T-cell (primary cell): Measurements from ENCODE around the gene THEM4. TPM values are rescaled to one million over a fixed set of nuclear protein-coding genes. Genes with fewer than 3 reads are reported as not detected.
"Not testable (repeated sequence)": the region's sequence is repeated elsewhere in the genome, so short reads cannot be mapped to it uniquely, and the experiment has no call there.

Experiments used
- ATAC-seq, 4 experiments: fragments of 200-7000 bp in 3 of 4; fragments of 150-1000 bp in 1 of 4; cut with Tn5 transposase; replicated peaks in 1 of 4; 1 replicate in 3 of 4; 2 replicates in 1 of 4; pipeline ENCODE4 v1.10.0; 2021; ENCODE audit warnings: moderate library complexity in 3 of 4, mild to moderate bottlenecking in 2 of 4, moderate number of reproducible peaks in 1 of 4
- CTCF ChIA-PET, 2 donors: fragments of 300-600 bp; sonication (Branson Sonifier 250); formaldehyde crosslinking; loops; one replicate each; lab custom pipeline; 2022; ENCODE audit warnings: antibody characterized with exemption in 2 of 2; lab: Charles Lee
- POLR2A ChIA-PET, 2 donors: fragments of 300-600 bp; sonication (Branson Sonifier 250); formaldehyde crosslinking; loops; one replicate each; lab custom pipeline; 2022; ENCODE audit warnings: antibody characterized with exemption in 2 of 2; lab: Charles Lee
- DNase-seq, 35 experiments: peaks; one replicate each; pipeline versions ENCODE4 v3.0.0 to v3.0.0-alpha.2; 2013 to 2023
- H3K27ac ChIP-seq: one replicate; pipeline ENCODE4 v1.5.1; 2013; ENCODE audit warnings: low read length
- H3K27me3 ChIP-seq, 2 experiments: replicated peaks in 1 of 2; 1 replicate in 1 of 2; 2 replicates in 1 of 2; pipeline versions ENCODE4 v1.6.1 to v1.7.0; 2013; ENCODE audit warnings: low read length in 1 of 2, mixed read lengths in 1 of 2; ENCODE audit not compliant: control insufficient read depth in 2 of 2, insufficient read depth in 2 of 2; ENCODE audit errors: extremely low read depth in 1 of 2
- H3K36me3 ChIP-seq, 2 donors: 1 replicate in 1 of 2; 2 replicates in 1 of 2; pipeline versions ENCODE4 v1.6.1 to v1.7.0; 2013; ENCODE audit warnings: low read length in 1 of 2; ENCODE audit not compliant: control insufficient read depth in 2 of 2, insufficient read depth in 1 of 2; ENCODE audit errors: extremely low read depth in 1 of 2
- H3K4me1 ChIP-seq, 2 experiments: 1 replicate in 1 of 2; 2 replicates in 1 of 2; pipeline versions ENCODE4 v1.6.1 to v1.7.0; 2013; ENCODE audit warnings: low read length in 2 of 2, mixed read lengths in 1 of 2; ENCODE audit not compliant: insufficient read depth in 2 of 2, control insufficient read depth in 1 of 2; ENCODE audit errors: extremely low read depth in 1 of 2
- H3K4me3 ChIP-seq, 2 donors: 1 replicate in 1 of 2; 2 replicates in 1 of 2; pipeline versions ENCODE4 v1.5.1 to v1.7.0; 2013; ENCODE audit warnings: mild to moderate bottlenecking in 2 of 2, low read length in 1 of 2, moderate library complexity in 1 of 2; ENCODE audit not compliant: control insufficient read depth in 1 of 2; ENCODE audit errors: extremely low read depth in 1 of 2
- H3K9me3 ChIP-seq: 2 replicates; pipeline ENCODE4 v1.7.0; 2013
- H3K27ac Mint-ChIP-seq, 2 donors: one replicate each; pipeline ENCODE4 v1.8.0; 2020 to 2021; ENCODE audit warnings: mild to moderate bottlenecking in 2 of 2, mixed read lengths in 2 of 2
- H3K27me3 Mint-ChIP-seq, 2 donors: one replicate each; pipeline ENCODE4 v1.8.0; 2021 to 2022; ENCODE audit warnings: mixed read lengths in 2 of 2
- H3K36me3 Mint-ChIP-seq: one replicate; pipeline ENCODE4 v1.8.0; 2021; ENCODE audit warnings: mixed read lengths
- H3K4me1 Mint-ChIP-seq, 3 donors: one replicate each; pipeline ENCODE4 v1.8.0; 2020 to 2022; ENCODE audit warnings: mixed read lengths in 3 of 3, mild to moderate bottlenecking in 1 of 3
- H3K4me3 Mint-ChIP-seq, 3 donors: one replicate each; pipeline ENCODE4 v1.8.0; 2020 to 2022; ENCODE audit warnings: mild to moderate bottlenecking in 3 of 3, mixed read lengths in 3 of 3, moderate library complexity in 3 of 3
- H3K9me3 Mint-ChIP-seq, 3 donors: one replicate each; pipeline ENCODE4 v1.8.0; 2020 to 2022; ENCODE audit warnings: mixed read lengths in 3 of 3
- WGBS: methylation state at CpG from one replicate; pipeline ENCODE4 v1.1.5; 2013; ENCODE audit warnings: missing lambda C conversion rate; ENCODE audit not compliant: insufficient coverage; 5-methylcytosine and 5-hydroxymethylcytosine counted together
- total RNA-seq, 35 experiments: library from RNA in 6 of 35; stranded (reverse) in 6 of 35; fragments of 120-200 nt in 1 of 35; gene quantifications; one replicate each; pipeline versions ENCODE4 v1.2.1 to v1.2.4 and lab custom pipeline; 2013 to 2026

Gene THEM4
- total RNA-seq, 5 donors from 2014 or later (not counting 1 experiment from before 2014, with no cell fraction given) = 48.2 to 119 (median 97.6) TPM

DNA sequence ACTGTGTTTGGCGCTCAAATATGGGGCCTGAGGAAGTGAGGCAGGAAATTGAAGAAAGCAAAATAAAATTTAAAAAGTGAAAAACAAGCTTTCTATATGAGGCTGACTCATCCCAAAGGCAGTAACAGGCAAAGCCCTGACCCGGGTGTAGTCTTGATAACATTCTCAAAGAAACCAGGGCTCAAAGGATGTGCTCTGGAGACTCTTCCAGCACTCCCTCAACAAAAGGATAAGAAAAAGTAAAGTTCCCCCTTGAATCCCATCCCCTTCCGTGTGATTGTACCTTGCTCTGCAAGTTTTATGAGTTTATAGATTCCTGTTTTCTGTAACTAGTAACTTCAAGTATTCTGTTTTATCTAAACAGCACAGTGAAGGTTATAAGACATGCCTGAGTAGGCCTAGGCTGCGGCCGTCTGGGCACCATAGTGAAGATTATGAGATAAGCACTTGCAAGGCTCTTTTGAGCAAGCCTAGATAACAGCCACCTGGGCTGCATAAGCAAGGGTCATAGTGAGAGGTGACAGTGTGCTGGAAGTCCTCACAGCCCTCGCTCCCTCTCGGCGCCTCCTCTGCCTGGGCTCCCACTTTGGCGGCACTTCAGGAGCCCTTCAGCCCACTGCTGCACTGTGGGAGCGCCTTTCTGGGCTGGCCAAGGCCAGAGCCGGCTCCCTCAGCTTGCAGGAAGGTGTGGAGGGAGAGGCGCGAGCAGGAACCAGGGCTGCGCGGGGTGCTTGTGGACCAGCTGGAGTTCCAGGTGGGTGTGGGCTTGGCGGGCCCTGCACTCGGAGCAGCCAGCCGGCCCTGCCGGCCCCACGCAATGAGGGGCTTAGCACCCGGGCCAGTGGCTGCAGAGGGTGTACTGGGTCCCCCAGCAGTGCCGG is 3.6 kb downstream of the THEM4 start:
- ATAC-seq = peak; percentile 22 to 73 (median 70)
- H3K27me3 Mint-ChIP-seq, H3K27me3 ChIP-seq, H3K9me3 ChIP-seq, H3K9me3 Mint-ChIP-seq: not testable (repeated sequence)
- POLR2A ChIA-PET = interaction anchor here (0.6 to 1.0 kb wide), 4 partner anchors 9 to 95 kb away, joined by 3 to 7 read pairs (median 3); no protein-coding TSS in a partner anchor
- WGBS = 89% methylated on average over 16 of the region's 22 CpGs
- H3K36me3 ChIP-seq = peaks cover 3 to 11% of the 10 kb centered on the region in 2 donors
- peaks cover 45% of the 10 kb centered on the region for H3K36me3 Mint-ChIP-seq
- H3K4me1 Mint-ChIP-seq = peaks cover 65 to 78% (median 74%) of the 10 kb centered on the region in 3 donors
- CTCF ChIA-PET = interaction anchor here in 1 of 2 donors (0.6 to 1.1 kb wide), 3 partner anchors 15 to 96 kb away, joined by 3 to 5 read pairs (median 4); no protein-coding TSS in a partner anchor
- peaks cover 16 to 45% of the 10 kb centered on the region in 2 experiments for H3K4me1 ChIP-seq
- peak overlapping the region; percentile 77 for H3K27ac ChIP-seq
- peak overlapping the region; percentile 91 to 97 for H3K27ac Mint-ChIP-seq
- H3K4me3 Mint-ChIP-seq = peak overlapping the region; percentile 51 to 74 (median 70)
- DNase-seq = peak in 7 of 35 experiments; percentile 20 to 45 (median 30)
- H3K4me3 ChIP-seq = peak overlapping the region in 1 of 2 donors; percentile 17

DNA sequence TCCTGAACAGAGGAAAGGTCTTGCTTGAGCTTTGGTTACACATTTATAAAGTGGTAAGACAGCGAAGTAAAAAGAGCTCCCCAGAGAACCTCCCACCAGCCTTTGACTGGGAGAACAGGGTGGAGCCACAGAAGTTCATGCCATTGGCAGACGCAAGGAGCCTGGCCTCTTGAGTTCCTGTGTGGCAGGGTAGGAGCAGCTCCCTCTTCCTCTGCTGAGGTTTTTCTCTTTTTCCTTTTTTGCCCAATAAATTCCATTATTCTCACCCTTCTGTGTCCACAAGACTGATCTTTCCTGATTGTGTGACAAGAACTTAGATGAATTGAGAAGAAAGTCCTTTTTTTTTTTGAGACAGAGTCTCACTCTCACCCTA is 4.3 kb downstream of the THEM4 start:
- WGBS = no CpG with 5 or more reads among the region's 2 CpGs
- Mint-ChIP-seq H3K4me1 (peaks cover 70 to 82% (median 80%) of the 10 kb centered on the region in 3 donors), H3K27me3 (no peaks in the 10 kb centered on the region), H3K9me3 (peaks cover 4 to 13% (median 12%) of the 10 kb centered on the region in 3 donors), H3K27ac (peak overlapping the region; percentile 91 to 97), H3K4me3 (peak overlapping the region; percentile 51 to 74 (median 70)), H3K36me3 (peaks cover 51% of the 10 kb centered on the region)
- H3K4me1 ChIP-seq = peaks cover 16 to 45% of the 10 kb centered on the region in 2 experiments
- H3K36me3 ChIP-seq = peaks cover 3 to 11% of the 10 kb centered on the region in 2 donors
- H3K27me3 ChIP-seq = no peaks in the 10 kb centered on the region
- peak; percentile 18 to 74 (median 53) for DNase-seq
- H3K27ac ChIP-seq = peak overlapping the region; percentile 77
- no peaks in the 10 kb centered on the region for H3K9me3 ChIP-seq
- CTCF ChIA-PET = interaction anchor here in 1 of 2 donors (0.6 to 1.1 kb wide), 4 partner anchors 14 to 97 kb away, joined by 3 to 5 read pairs (median 4); no protein-coding TSS in a partner anchor
- peak overlapping the region in 1 of 2 donors; percentile 17 for H3K4me3 ChIP-seq
- POLR2A ChIA-PET = interaction anchor here (0.6 to 1.0 kb wide), 4 partner anchors 8 to 195 kb away, joined by 3 to 4 read pairs (median 3); no protein-coding TSS in a partner anchor
- peak; percentile 68 to 82 (median 77) for ATAC-seq

DNA sequence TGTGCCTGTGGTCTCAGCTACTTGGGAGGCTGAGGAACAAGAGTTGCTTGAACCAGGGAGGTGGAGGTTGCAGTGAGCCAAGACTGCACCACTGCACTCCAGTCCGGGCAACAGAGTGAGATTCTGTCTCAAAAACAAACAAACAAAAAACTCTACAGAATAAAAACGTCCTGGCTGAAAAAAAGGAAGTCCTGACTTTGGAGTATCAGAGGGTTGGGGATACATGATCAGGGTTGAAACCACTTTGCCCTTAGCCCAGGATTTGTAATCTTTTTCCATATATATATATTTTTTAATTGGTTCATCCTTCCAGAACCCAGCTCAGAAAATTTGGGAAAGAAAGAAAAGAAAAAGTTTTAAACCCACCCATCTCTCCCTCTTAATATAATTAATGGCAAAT is 6.5 kb downstream of the THEM4 start:
- H3K4me1 Mint-ChIP-seq = peaks cover 75 to 90% (median 88%) of the 10 kb centered on the region in 3 donors
- H3K36me3 ChIP-seq = peaks cover 3 to 11% of the 10 kb centered on the region in 2 donors
- H3K27me3 Mint-ChIP-seq = no peaks in the 10 kb centered on the region
- peak overlapping the region; percentile 46 to 88 for H3K27ac Mint-ChIP-seq
- H3K36me3 Mint-ChIP-seq = peaks cover 55% of the 10 kb centered on the region
- H3K4me3 ChIP-seq = no peak overlapping the region
- ATAC-seq = no peak
- H3K9me3 ChIP-seq = no peaks in the 10 kb centered on the region
- no peaks in the 10 kb centered on the region for H3K27me3 ChIP-seq
- H3K4me3 Mint-ChIP-seq = no peak overlapping the region
- peak overlapping the region; percentile 24 for H3K27ac ChIP-seq
- ChIA-PET CTCF (interaction anchor here in 1 of 2 donors (1.0 to 1.2 kb wide), 2 partner anchors 12 to 28 kb away, joined by 3 read pairs; no protein-coding TSS in a partner anchor), POLR2A (no interaction called here)
- no peak for DNase-seq
- peaks cover 6 to 22% (median 15%) of the 10 kb centered on the region in 3 donors for H3K9me3 Mint-ChIP-seq
- no CpG with 5 or more reads among the region's 2 CpGs for WGBS
- H3K4me1 ChIP-seq = peaks cover 21 to 51% of the 10 kb centered on the region in 2 experiments

DNA sequence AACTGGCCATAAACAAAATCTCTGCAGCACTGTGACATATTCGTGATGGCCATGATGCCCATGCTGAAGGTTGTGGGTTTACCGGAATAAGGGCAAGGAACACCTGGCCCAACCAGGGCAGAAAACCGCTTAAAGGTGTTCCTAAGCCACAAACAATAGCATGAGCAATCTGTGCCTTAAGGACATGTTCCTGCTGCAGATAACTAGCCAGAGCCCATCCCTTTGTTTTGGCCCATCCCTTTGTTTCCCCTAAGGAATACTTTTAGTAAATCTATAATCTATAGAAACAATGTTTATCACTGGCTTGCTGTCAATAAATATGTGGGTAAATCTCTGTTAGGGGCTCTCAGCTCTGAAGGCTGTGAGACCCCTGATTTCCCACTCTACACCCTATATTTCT is 8.5 kb downstream of the THEM4 start:
- H3K4me3 Mint-ChIP-seq, H3K9me3 ChIP-seq, H3K27me3 ChIP-seq, POLR2A ChIA-PET, H3K27ac ChIP-seq, H3K36me3 ChIP-seq, CTCF ChIA-PET, H3K4me3 ChIP-seq, DNase-seq, H3K27me3 Mint-ChIP-seq, ATAC-seq: not testable (repeated sequence)
- Mint-ChIP-seq H3K9me3 (peaks cover 6 to 22% (median 13%) of the 10 kb centered on the region in 3 donors), H3K4me1 (peaks cover 79 to 93% (median 90%) of the 10 kb centered on the region in 3 donors), H3K27ac (peak overlapping the region; percentile 83 to 98), H3K36me3 (peaks cover 53% of the 10 kb centered on the region)
- 73% methylated on average over 2 of the region's 3 CpGs for WGBS
- peaks cover 31 to 43% of the 10 kb centered on the region in 2 experiments for H3K4me1 ChIP-seq

DNA sequence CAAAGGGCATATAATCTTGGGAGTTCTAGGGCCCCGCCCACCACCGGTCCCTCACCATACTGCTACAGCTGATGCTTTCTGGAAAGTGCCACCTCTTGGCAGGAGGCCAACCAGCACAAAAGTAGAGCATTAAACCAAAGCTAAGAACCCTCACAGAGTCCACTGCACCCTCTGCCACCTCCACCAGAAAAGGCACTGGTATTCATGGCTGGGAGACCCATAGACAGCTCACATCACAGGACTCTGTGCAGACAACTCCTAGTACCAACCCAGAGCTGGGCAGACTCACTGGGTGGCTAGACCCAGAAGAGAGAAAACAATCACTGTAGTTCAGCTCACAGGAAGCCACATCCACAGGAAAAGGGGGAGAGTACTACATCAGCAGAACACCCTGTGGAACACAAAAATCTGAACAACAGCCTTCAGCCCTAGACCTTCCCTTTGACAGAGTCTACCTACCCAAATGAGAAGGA is 10.8 kb downstream of the THEM4 start:
- peaks cover 69 to 87% (median 81%) of the 10 kb centered on the region in 3 donors for H3K4me1 Mint-ChIP-seq
- DNase-seq (peak; percentile 45 to 86 (median 61)), ATAC-seq (peak; percentile 91 to 95 (median 95))
- Histone ChIP-seq H3K27ac (peak overlapping the region; percentile 72), H3K9me3 (no peaks in the 10 kb centered on the region), H3K4me1 (peaks cover 17 to 31% of the 10 kb centered on the region in 2 experiments), H3K4me3 (peak overlapping the region; percentile 6 to 8), H3K27me3 (no peaks in the 10 kb centered on the region), H3K36me3 (peaks cover 4 to 20% of the 10 kb centered on the region in 2 donors)
- peaks cover 64% of the 10 kb centered on the region for H3K36me3 Mint-ChIP-seq
- no peaks in the 10 kb centered on the region for H3K27me3 Mint-ChIP-seq
- H3K9me3 Mint-ChIP-seq = peaks cover 6 to 22% (median 13%) of the 10 kb centered on the region in 3 donors
- H3K4me3 Mint-ChIP-seq = peak overlapping the region; percentile 74 to 78 (median 77)
- peak overlapping the region; percentile 98 to 99 for H3K27ac Mint-ChIP-seq
- ChIA-PET CTCF (interaction anchor here in 1 of 2 donors (0.6 to 1.5 kb wide), 6 partner anchors 10 to 103 kb away, joined by 3 to 4 read pairs (median 4); no protein-coding TSS in a partner anchor), POLR2A (interaction anchor here (0.6 to 0.9 kb wide), 3 partner anchors 9 to 57 kb away, joined by 4 to 16 read pairs (median 7); no protein-coding TSS in a partner anchor)
- 29% methylated on average over 2 of the region's 2 CpGs for WGBS
